Measurements from ENCODE around the gene STAT2.
"Not testable (repeated sequence)": the region's sequence is repeated elsewhere in the genome, so short reads cannot be mapped to it uniquely, and the experiment has no call there.

The STAT2 gene

GRCh38 chr12:56359851-56360767, at the start of gene STAT2:
Gene STAT2, minus strand, starts transcription at chr12:56360107. Its CDS starts 3,536 bp downstream, at chr12:56356571.
- DNase-seq (ENCODE audit: low spot score): peak; percentile 100

- no peak for DNase-seq (ENCODE audit: low spot score)
Observed at GRCh38 chr12:56408799-56409417, 49.0 kb upstream of the STAT2 start.

- not testable (repeated sequence) for DNase-seq (ENCODE audit: low spot score)
Observed at GRCh38 chr12:56404227-56404626, 44.3 kb upstream of the STAT2 start.

GRCh38 chr12:56401612-56402011, 41.7 kb upstream of the STAT2 start:
- not testable (repeated sequence) for DNase-seq (ENCODE audit: low spot score)

- not testable (repeated sequence) for DNase-seq (ENCODE audit: low spot score)
Observed at GRCh38 chr12:56401125-56401524, 41.2 kb upstream of the STAT2 start.

GRCh38 chr12:56399466-56399865, 39.6 kb upstream of the STAT2 start:
- not testable (repeated sequence) for DNase-seq (ENCODE audit: low spot score)

GRCh38 chr12:56398324-56398723, 38.4 kb upstream of the STAT2 start:
- DNase-seq (ENCODE audit: low spot score): no peak

GRCh38 chr12:56392331-56392730, 32.4 kb upstream of the STAT2 start:
- DNase-seq (ENCODE audit: low spot score): no peak

- DNase-seq (ENCODE audit: low spot score): no peak
Observed at GRCh38 chr12:56391721-56392120, 31.8 kb upstream of the STAT2 start.

GRCh38 chr12:56389412-56389811, 29.5 kb upstream of the STAT2 start:
- no peak for DNase-seq (ENCODE audit: low spot score)

- DNase-seq (ENCODE audit: low spot score): no peak
Observed at GRCh38 chr12:56387152-56387736, 27.3 kb upstream of the STAT2 start.

- DNase-seq (ENCODE audit: low spot score): no peak
Observed at GRCh38 chr12:56385873-56386272, 26.0 kb upstream of the STAT2 start.

- DNase-seq (ENCODE audit: low spot score): no peak
Observed at GRCh38 chr12:56382611-56383010, 22.7 kb upstream of the STAT2 start.

- DNase-seq (ENCODE audit: low spot score): no peak
Observed at GRCh38 chr12:56377989-56378316, 18.0 kb upstream of the STAT2 start.

GRCh38 chr12:56377310-56377988, 17.5 kb upstream of the STAT2 start:
- no peak for DNase-seq (ENCODE audit: low spot score)

GRCh38 chr12:56375598-56376434, 15.9 kb upstream of the STAT2 start:
- DNase-seq (ENCODE audit: low spot score): no peak

GRCh38 chr12:56374726-56375597, 15.1 kb upstream of the STAT2 start:
- no peak for DNase-seq (ENCODE audit: low spot score)

- no peak for DNase-seq (ENCODE audit: low spot score)
Observed at GRCh38 chr12:56373515-56373914, 13.6 kb upstream of the STAT2 start.

GRCh38 chr12:56366948-56367347, 7.0 kb upstream of the STAT2 start:
- no peak for DNase-seq (ENCODE audit: low spot score)
